Small intestine (tissue), 7 donors: Measurements from ENCODE around the gene NRXN3. TPM values are rescaled to one million over a fixed set of nuclear protein-coding genes. Genes with fewer than 3 reads are reported as not detected.

Experiments
- DNase-seq, 2 donors: peaks; one replicate each; pipeline versions ENCODE4 v3.0.0 to v3.0.0-alpha.2; 2013
- FAIRE-seq: peaks from 2 replicates; lab custom pipeline; 2012; peaks lifted over from hg19 to GRCh38; lab: Jason Lieb, UNC
- H3K27ac ChIP-seq, 3 donors: one replicate each; pipeline ENCODE4 v1.5.1; 2013; ENCODE audit warnings: low read length in 2 of 3, mild to moderate bottlenecking in 2 of 3, control low read depth in 1 of 3, inconsistent platforms in 1 of 3, low read depth in 1 of 3, moderate library complexity in 1 of 3
- H3K27me3 ChIP-seq, 3 donors: one replicate each; pipeline ENCODE4 v1.6.1; 2013; ENCODE audit warnings: low read length in 3 of 3, inconsistent platforms in 1 of 3; ENCODE audit not compliant: control insufficient read depth in 3 of 3, insufficient read depth in 3 of 3
- H3K36me3 ChIP-seq, 3 donors: one replicate each; pipeline ENCODE4 v1.6.1; 2013; ENCODE audit warnings: low read length in 3 of 3, inconsistent platforms in 1 of 3, low read depth in 1 of 3, mild to moderate bottlenecking in 1 of 3, moderate library complexity in 1 of 3; ENCODE audit not compliant: control insufficient read depth in 3 of 3, insufficient read depth in 2 of 3
- H3K4me1 ChIP-seq, 3 donors: one replicate each; pipeline ENCODE4 v1.6.1; 2013; ENCODE audit warnings: low read length in 2 of 3, inconsistent platforms in 1 of 3, low read depth in 1 of 3, mild to moderate bottlenecking in 1 of 3, moderate library complexity in 1 of 3; ENCODE audit not compliant: control insufficient read depth in 3 of 3, insufficient read depth in 2 of 3
- H3K4me3 ChIP-seq, 3 donors: one replicate each; pipeline ENCODE4 v1.5.1; 2013; ENCODE audit warnings: low read length in 3 of 3, control low read depth in 1 of 3, inconsistent platforms in 1 of 3, low read depth in 1 of 3, mild to moderate bottlenecking in 1 of 3, moderate library complexity in 1 of 3
- H3K9me3 ChIP-seq, 2 donors: one replicate each; pipeline ENCODE4 v1.6.1; 2013; ENCODE audit warnings: low read depth in 1 of 2, low read length in 1 of 2; ENCODE audit not compliant: control insufficient read depth in 2 of 2, insufficient read depth in 1 of 2
- whole genome bisulfite sequencing, 3 donors: extraction: QIAGEN DNeasy Blood & Tissue Kit; methylation state at CpG; one replicate each; pipeline ENCODE4 v1.1.7; 2013; 5-methylcytosine and 5-hydroxymethylcytosine counted together
- polyA plus RNA-seq, 4 donors: library from polyadenylated mRNA; stranded (reverse) in 3 of 4; unstranded in 1 of 4; fragments of 200-250 nt in 3 of 4; fragments of 120-200 nt in 1 of 4; gene quantifications; one replicate each; pipeline versions ENCODE4 v1.2.1 to v1.2.3, GENCODE V29; 2013
- donor health status: healthy with polysubstance abuse.
- donor health status: control.
- donor health status: control.
- donor health status: Bipolar disorder and iron deficiency.
- donor health status: healthy.

The NRXN3 gene
- polyA plus RNA-seq, 4 donors, result 2.3 TPM; not detected in 2

DNA sequence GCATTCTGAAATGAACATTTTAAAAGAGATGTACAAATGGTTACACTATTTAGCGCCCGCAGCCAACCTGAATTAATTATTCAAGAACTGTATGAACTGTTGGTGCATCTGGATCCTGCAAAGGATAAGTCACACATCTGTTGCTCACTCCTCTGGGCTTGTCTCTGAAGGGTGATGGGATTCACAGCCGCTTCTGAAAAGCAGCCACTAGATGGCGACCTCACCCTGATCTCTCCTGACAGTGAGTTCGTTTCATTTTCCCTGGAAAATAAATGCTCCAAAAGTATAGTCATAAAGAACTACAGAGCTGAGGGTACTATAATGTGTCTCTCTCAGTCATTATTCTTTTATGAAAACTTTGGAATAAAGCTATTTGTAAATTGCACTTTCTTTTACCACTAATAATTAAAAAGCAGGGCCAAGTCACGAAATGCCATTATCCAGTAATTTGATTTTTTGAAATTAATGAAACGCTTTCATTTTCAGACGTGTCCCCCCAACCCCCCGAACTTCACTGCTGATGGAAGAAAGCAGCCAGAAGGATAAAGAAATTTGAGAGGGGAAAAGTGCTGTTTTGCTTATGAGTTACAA lies 789.6 kb downstream of the NRXN3 start:
- Histone ChIP-seq H3K4me1 (no peaks in the 10 kb centered on the region), H3K27me3 (no peaks in the 10 kb centered on the region), H3K27ac (no peak overlapping the region), H3K36me3 (no peaks in the 10 kb centered on the region), H3K9me3 (no peaks in the 10 kb centered on the region), H3K4me3 (no peak overlapping the region)
- DNase-seq (peak; percentile 71 to 84), FAIRE-seq (no peak)
- 26 to 28% (median 26%) methylated on average over 9 of the region's 9 CpGs for WGBS, 3 donors

DNA sequence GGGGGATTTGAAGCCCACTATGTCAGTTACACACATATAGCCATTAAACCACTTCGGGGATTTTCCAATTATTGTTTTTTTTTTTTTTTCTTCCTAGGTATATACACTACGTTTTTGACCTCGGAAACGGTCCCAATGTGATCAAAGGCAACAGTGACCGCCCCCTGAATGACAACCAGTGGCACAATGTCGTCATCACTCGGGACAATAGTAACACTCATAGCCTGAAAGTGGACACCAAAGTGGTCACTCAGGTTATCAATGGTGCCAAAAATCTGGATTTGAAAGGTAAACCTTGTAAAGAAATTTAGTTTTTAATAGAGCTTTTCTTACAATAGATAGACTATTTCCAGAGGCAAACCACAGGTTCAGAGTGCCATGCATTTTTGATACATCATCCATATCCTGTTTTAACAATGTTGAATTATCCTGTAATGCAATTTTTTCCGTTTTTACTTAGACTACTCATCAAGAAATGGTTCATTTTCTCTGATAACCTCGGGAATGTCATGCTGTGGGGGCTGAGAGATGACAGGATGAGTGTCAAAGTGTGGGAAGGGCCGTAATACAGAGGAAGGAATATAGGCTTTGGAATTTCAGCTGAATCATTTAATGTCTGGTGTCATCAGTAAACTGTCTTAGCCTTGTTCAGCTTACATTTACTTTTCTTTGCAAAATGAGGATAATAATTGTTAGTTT lies 797.1 kb downstream of the NRXN3 start:
- DNase-seq (no peak), FAIRE-seq (no peak)
- Histone ChIP-seq H3K9me3 (no peaks in the 10 kb centered on the region), H3K27me3 (no peaks in the 10 kb centered on the region), H3K4me1 (no peaks in the 10 kb centered on the region), H3K27ac (no peak overlapping the region), H3K4me3 (no peak overlapping the region), H3K36me3 (no peaks in the 10 kb centered on the region)
- 67 to 78% (median 78%) methylated on average over 10 of the region's 10 CpGs for WGBS, 3 donors

- 86 to 91% (median 89%) methylated on average over 6 of the region's 6 CpGs for whole genome bisulfite sequencing, 3 donors
- no peak for FAIRE-seq
These were observed 798.1 kb downstream of the NRXN3 start for GRCh38 chr14:78968265-78968664.

GRCh38 chr14:78970677-78971076 lies 800.5 kb downstream of the NRXN3 start:
- Histone ChIP-seq H3K4me3 (no peak overlapping the region), H3K4me1 (no peaks in the 10 kb centered on the region), H3K27ac (no peak overlapping the region), H3K9me3 (no peaks in the 10 kb centered on the region), H3K27me3 (no peaks in the 10 kb centered on the region), H3K36me3 (no peaks in the 10 kb centered on the region)
- FAIRE-seq (no peak), DNase-seq (no peak)
- WGBS, 3 donors, result 77 to 84% (median 78%) methylated on average over 5 of the region's 5 CpGs

More at GRCh38 chr14:78968265-78968664, 798.1 kb downstream of the NRXN3 start:
- no peaks in the 10 kb centered on the region for H3K27me3 ChIP-seq
- H3K36me3 ChIP-seq, result no peaks in the 10 kb centered on the region
- no peak overlapping the region for H3K4me3 ChIP-seq
- no peak for DNase-seq
- no peak overlapping the region for H3K27ac ChIP-seq
- H3K9me3 ChIP-seq, result no peaks in the 10 kb centered on the region
- no peaks in the 10 kb centered on the region for H3K4me1 ChIP-seq

- Histone ChIP-seq H3K36me3 (no peaks in the 10 kb centered on the region), H3K27me3 (no peaks in the 10 kb centered on the region), H3K27ac (no peak overlapping the region), H3K4me1 (no peaks in the 10 kb centered on the region), H3K9me3 (no peaks in the 10 kb centered on the region), H3K4me3 (no peak overlapping the region)
- 82 to 89% (median 88%) methylated on average over 9 of the region's 9 CpGs for WGBS, 3 donors
- no peak for DNase-seq
- FAIRE-seq, result no peak
These were observed 802.3 kb downstream of the NRXN3 start for GRCh38 chr14:78972440-78972839.

GRCh38 chr14:78974691-78975090 lies 804.5 kb downstream of the NRXN3 start:
- Histone ChIP-seq H3K27me3 (no peaks in the 10 kb centered on the region), H3K9me3 (no peaks in the 10 kb centered on the region), H3K4me3 (no peak overlapping the region), H3K36me3 (no peaks in the 10 kb centered on the region), H3K27ac (no peak overlapping the region), H3K4me1 (no peaks in the 10 kb centered on the region)
- DNase-seq (no peak), FAIRE-seq (no peak)
- 55 to 76% (median 70%) methylated on average over 3 of the region's 3 CpGs for WGBS, 3 donors

DNA sequence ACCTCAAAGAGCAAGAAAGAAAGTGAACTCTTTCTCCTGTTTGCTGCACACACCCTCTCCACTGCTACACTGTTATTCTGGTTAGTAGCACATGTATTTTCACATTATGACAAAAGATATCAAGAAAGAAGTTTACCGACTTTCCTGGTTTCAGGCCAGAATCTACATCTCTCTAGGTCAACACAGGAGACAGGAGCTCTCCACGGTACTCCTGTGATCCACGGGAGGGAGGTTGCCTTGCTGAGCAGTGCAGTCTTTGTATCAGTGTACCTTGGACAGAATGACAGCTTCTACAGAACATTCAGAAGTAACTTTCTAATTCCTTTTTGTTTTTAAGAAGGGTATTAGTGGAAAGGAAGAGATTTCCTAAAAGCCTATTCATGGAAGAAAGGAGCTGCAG lies 805.6 kb downstream of the NRXN3 start:
- no peaks in the 10 kb centered on the region for H3K27me3 ChIP-seq
- no peak overlapping the region for H3K4me3 ChIP-seq
- WGBS, 3 donors, result 11 to 46% (median 19%) methylated on average over 3 of the region's 3 CpGs
- no peaks in the 10 kb centered on the region for H3K4me1 ChIP-seq
- DNase-seq, result no peak
- no peaks in the 10 kb centered on the region for H3K36me3 ChIP-seq
- FAIRE-seq, result no peak
- H3K27ac ChIP-seq, result no peak overlapping the region
- H3K9me3 ChIP-seq, result no peaks in the 10 kb centered on the region

DNA sequence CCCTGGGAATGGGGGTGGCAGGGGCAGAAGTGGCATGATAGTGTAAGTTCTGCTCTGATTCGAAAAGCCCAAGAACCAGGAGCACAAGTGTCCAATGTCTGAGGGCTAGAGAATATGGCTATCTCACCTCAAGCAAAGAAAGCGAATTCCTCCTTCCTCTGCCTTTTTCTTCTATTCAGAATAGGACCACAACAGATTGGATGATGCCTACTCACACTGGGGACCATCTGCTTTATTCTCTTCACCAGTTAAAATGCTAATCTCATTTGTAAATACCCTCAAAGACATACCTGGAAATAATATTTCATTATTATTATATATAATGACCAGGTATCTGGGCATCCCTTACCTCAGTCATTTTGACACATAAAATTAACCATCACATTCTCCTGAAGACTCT lies 808.7 kb downstream of the NRXN3 start:
- Histone ChIP-seq H3K36me3 (no peaks in the 10 kb centered on the region), H3K4me1 (no peaks in the 10 kb centered on the region), H3K27me3 (no peaks in the 10 kb centered on the region), H3K27ac (no peak overlapping the region), H3K9me3 (no peaks in the 10 kb centered on the region), H3K4me3 (no peak overlapping the region)
- no peak for DNase-seq
- no peak for FAIRE-seq
- WGBS, 3 donors, result 66 to 73% (median 73%) methylated on average over 2 of the region's 2 CpGs
